Naive thymus-derived CD8-positive, alpha-beta T cell (primary cell): Measurements from ENCODE around the gene ABCA12. TPM values are rescaled to one million over a fixed set of nuclear protein-coding genes. Genes with fewer than 3 reads are reported as not detected.

Source experiments
- ATAC-seq, 2 donors: fragments of 150-1000 bp; cut with Tn5 transposase in 1 of 2; sonication (Bioruptor Pico), chemical (Tn5 transposase) in 1 of 2; 1 replicate in 1 of 2; 2 replicates in 1 of 2; pipeline ENCODE4 v1.10.0; 2021; ENCODE audit warnings: mild to moderate bottlenecking in 2 of 2, moderate library complexity in 2 of 2
- POLR2A ChIA-PET: fragments of 350-600 bp; sonication (Branson Sonifier 250); formaldehyde crosslinking; loops from one replicate; lab custom pipeline; 2021; ENCODE audit warnings: antibody characterized with exemption; lab: Charles Lee
- DNase-seq, 10 donors: peaks; one replicate each; pipeline versions ENCODE4 v3.0.0 to v3.0.0-alpha.2; 2020 to 2022
- H3K27ac Mint-ChIP-seq, 10 donors: one replicate each; pipeline ENCODE4 v1.8.0; 2020 to 2022; ENCODE audit warnings: mild to moderate bottlenecking in 10 of 10, mixed read lengths in 10 of 10, moderate library complexity in 4 of 10, inconsistent platforms in 1 of 10
- H3K27me3 Mint-ChIP-seq, 5 donors: one replicate each; pipeline ENCODE4 v1.8.0; 2021 to 2022; ENCODE audit warnings: mixed read lengths in 5 of 5
- H3K36me3 Mint-ChIP-seq, 3 donors: one replicate each; pipeline ENCODE4 v1.8.0; 2020 to 2022; ENCODE audit warnings: mixed read lengths in 3 of 3, mild to moderate bottlenecking in 2 of 3, inconsistent platforms in 1 of 3
- H3K4me1 Mint-ChIP-seq, 4 donors: one replicate each; pipeline ENCODE4 v1.8.0; 2021 to 2022; ENCODE audit warnings: mixed read lengths in 4 of 4
- H3K4me3 Mint-ChIP-seq, 10 donors: one replicate each; pipeline ENCODE4 v1.8.0; 2020 to 2022; ENCODE audit warnings: mild to moderate bottlenecking in 10 of 10, mixed read lengths in 10 of 10, moderate library complexity in 6 of 10, inconsistent platforms in 1 of 10
- H3K9me3 Mint-ChIP-seq, 9 donors: one replicate each; pipeline ENCODE4 v1.8.0; 2020 to 2022; ENCODE audit warnings: mixed read lengths in 9 of 9, mild to moderate bottlenecking in 3 of 9, inconsistent platforms in 1 of 9, moderate library complexity in 1 of 9
- polyA plus RNA-seq, 3 donors: library from polyadenylated mRNA; unstranded; fragments of 300-500 nt; fragmentation: Illumina TruSeq; gene quantifications; one replicate each; pipeline ENCODE4 v1.2.3, GENCODE V29; 2021
- total RNA-seq, 8 experiments: library from RNA in 2 of 8; stranded (reverse) in 2 of 8; gene quantifications; one replicate each; pipeline ENCODE4 v1.2.3 and lab custom pipeline; 2021 to 2026

ABCA12 gene
- total and polyA plus RNA-seq, 5 experiments from 2014 or later = not detected

DNA sequence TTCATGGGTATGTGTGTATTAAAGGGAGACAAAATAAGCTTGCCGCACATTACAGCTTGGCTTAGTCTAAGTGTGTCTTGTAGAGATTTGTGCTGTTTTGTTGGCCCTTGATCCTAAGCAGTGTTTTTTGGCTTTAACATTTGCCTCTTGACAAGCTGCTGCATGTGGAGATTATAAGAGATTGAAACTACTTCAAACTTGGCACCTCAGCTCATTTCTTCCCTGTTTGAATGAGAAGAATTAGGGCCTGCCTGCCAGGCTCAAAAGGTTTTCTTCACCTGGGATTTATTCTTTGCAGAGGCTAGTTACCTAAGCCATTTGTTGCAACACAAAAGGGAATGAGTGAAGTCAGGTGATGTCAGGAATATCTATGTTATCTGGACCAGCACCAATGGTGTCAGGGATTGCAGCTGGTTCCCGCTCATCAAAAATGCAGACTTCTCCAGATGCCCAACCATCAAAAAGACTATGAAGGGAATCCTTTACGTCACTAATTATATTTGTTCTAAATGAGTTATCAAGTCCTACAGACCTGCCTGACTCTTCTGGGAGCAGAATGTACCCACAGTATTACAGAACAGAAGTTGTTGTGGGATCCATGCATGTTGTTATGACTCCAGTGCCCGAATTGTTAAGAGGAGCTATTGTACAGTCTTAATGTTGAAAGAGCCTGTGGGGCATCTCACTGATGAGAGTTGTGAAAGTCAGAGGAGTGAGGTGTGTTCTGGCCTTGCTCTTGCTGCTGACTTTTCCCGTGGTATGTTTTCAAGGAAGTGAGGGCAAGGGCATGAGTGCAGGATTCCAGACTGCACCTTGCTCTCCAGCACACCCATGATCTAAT is 31.0 kb downstream of the ABCA12 start:
- peaks cover 0 to 10% (median 0%) of the 10 kb centered on the region in 5 donors for H3K27me3 Mint-ChIP-seq
- peaks cover 0 to 2% (median 0%) of the 10 kb centered on the region in 9 donors for H3K9me3 Mint-ChIP-seq
- H3K4me1 Mint-ChIP-seq = no peaks in the 10 kb centered on the region
- no peak overlapping the region for H3K27ac Mint-ChIP-seq
- DNase-seq = no peak
- H3K4me3 Mint-ChIP-seq = no peak overlapping the region
- ATAC-seq = no peak
- POLR2A ChIA-PET = no interaction called here
- no peaks in the 10 kb centered on the region for H3K36me3 Mint-ChIP-seq

DNA sequence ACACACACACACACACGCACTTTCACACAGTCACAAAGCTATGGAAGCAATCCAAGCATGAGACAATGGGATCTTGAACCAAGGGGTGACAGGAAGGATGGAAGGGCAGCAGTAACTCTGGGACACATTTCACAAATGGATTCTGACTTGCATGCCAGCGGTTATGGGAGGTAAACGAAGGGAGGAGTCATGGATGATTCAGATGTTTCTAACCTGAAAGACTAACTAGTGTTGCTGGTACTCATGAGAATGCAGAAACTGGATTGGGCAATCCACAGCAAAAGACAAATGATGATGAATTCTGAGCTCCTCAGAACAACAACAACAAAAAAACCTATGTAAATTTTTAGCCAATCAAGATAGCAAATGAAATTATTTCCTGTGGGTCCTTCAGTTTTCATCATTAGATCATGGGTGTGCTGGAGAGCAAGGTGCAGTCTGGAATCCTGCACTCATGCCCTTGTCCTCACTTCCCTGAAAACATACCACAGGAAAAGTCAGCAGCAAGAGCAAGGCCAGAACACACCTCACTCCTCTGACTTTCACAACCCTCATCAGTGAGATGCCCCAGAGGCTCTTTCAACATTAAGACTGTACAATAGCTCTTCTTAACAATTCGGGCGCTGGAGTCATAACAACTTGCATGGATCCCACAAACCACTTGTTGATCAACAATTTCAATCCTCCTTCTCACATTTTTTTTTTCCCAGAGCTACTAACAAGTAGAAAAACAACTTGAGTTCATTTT is 32.6 kb downstream of the ABCA12 start:
- DNase-seq (no peak), ATAC-seq (no peak)
- no peaks in the 10 kb centered on the region for H3K4me1 Mint-ChIP-seq
- H3K4me3 Mint-ChIP-seq = no peak overlapping the region
- H3K36me3 Mint-ChIP-seq = no peaks in the 10 kb centered on the region
- H3K9me3 Mint-ChIP-seq = peaks cover 0 to 2% (median 0%) of the 10 kb centered on the region in 9 donors
- H3K27me3 Mint-ChIP-seq = peaks cover 0 to 10% (median 0%) of the 10 kb centered on the region in 5 donors
- no peak overlapping the region for H3K27ac Mint-ChIP-seq
- POLR2A ChIA-PET = no interaction called here

DNA sequence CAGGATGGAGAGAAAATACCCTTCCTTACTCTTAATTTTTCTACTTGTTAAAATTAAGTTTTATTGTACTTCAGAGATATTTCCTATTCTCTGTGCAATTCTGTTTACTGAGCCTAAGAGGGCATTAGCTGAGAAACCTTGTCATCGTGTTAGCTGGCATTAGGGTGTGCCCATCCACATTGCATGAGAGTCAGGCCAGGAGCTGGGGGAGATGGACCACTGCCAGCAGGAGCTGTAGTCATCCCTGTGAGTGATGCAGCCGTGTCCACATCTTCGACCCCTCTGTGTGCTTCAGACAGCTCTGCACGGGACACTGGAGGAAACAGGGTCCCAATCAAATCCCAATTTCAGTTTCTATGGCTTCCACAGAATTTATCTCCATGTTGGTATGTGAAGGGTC is 34.2 kb downstream of the ABCA12 start:
- Mint-ChIP-seq H3K27me3 (peaks cover 0 to 10% (median 0%) of the 10 kb centered on the region in 5 donors), H3K4me3 (no peak overlapping the region), H3K9me3 (peaks cover 0 to 2% (median 0%) of the 10 kb centered on the region in 9 donors), H3K36me3 (no peaks in the 10 kb centered on the region), H3K4me1 (no peaks in the 10 kb centered on the region), H3K27ac (no peak overlapping the region)
- ATAC-seq (no peak), DNase-seq (no peak)
- POLR2A ChIA-PET = no interaction called here

GRCh38 chr2:215098875-215099274 is 39.6 kb downstream of the ABCA12 start:
- POLR2A ChIA-PET = no interaction called here
- no peaks in the 10 kb centered on the region for H3K4me1 Mint-ChIP-seq
- no peaks in the 10 kb centered on the region for H3K36me3 Mint-ChIP-seq
- H3K27ac Mint-ChIP-seq = no peak overlapping the region
- peaks cover 0 to 2% (median 0%) of the 10 kb centered on the region in 9 donors for H3K9me3 Mint-ChIP-seq
- ATAC-seq = no peak
- H3K4me3 Mint-ChIP-seq = no peak overlapping the region
- DNase-seq = no peak
- H3K27me3 Mint-ChIP-seq = peaks cover 0 to 3% (median 0%) of the 10 kb centered on the region in 5 donors

DNA sequence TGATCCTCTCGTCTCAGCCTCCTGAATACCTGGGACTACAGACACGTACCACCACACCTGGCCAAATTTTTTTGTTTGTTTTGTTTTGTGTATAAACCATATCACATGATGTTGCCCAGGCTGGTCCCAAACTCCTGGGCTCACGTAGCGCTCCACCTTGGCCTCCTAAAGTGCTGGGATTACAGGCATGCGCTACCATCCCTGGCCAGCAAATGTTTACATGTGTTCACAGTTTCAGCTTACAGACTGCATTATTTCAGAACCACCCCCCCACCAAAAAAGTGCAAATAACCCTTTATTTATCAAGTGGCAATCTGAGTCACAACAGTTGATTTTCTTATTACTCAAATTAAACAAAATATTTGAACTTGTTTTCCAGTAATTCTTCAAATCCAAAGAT is 54.3 kb downstream of the ABCA12 start:
- Mint-ChIP-seq H3K36me3 (no peaks in the 10 kb centered on the region), H3K4me3 (no peak overlapping the region), H3K27me3 (peaks cover 0 to 12% (median 3%) of the 10 kb centered on the region in 5 donors), H3K4me1 (no peaks in the 10 kb centered on the region), H3K9me3 (no peaks in the 10 kb centered on the region), H3K27ac (no peak overlapping the region)
- DNase-seq = no peak
- POLR2A ChIA-PET = no interaction called here
- ATAC-seq = no peak

- no peak for DNase-seq
- Mint-ChIP-seq H3K27me3 (peaks cover 0 to 21% (median 3%) of the 10 kb centered on the region in 5 donors), H3K9me3 (no peaks in the 10 kb centered on the region), H3K36me3 (no peaks in the 10 kb centered on the region), H3K4me1 (no peaks in the 10 kb centered on the region), H3K4me3 (no peak overlapping the region), H3K27ac (no peak overlapping the region)
- POLR2A ChIA-PET = no interaction called here
- ATAC-seq = no peak
Observed at GRCh38 chr2:215083146-215083545, 55.3 kb downstream of the ABCA12 start.

GRCh38 chr2:215082446-215082845 is 56.0 kb downstream of the ABCA12 start:
- DNase-seq = no peak
- ATAC-seq = no peak
- POLR2A ChIA-PET = no interaction called here

GRCh38 chr2:215080545-215080944 is 57.9 kb downstream of the ABCA12 start:
- H3K9me3 Mint-ChIP-seq = no peaks in the 10 kb centered on the region
- no peaks in the 10 kb centered on the region for H3K4me1 Mint-ChIP-seq
- H3K27ac Mint-ChIP-seq = no peak overlapping the region
- POLR2A ChIA-PET = no interaction called here
- no peak overlapping the region for H3K4me3 Mint-ChIP-seq
- peaks cover 0 to 22% (median 3%) of the 10 kb centered on the region in 5 donors for H3K27me3 Mint-ChIP-seq
- no peaks in the 10 kb centered on the region for H3K36me3 Mint-ChIP-seq
- ATAC-seq (no peak), DNase-seq (no peak)

More at GRCh38 chr2:215082446-215082845, 56.0 kb downstream of the ABCA12 start:
- Mint-ChIP-seq H3K36me3 (no peaks in the 10 kb centered on the region), H3K27ac (no peak overlapping the region), H3K4me3 (no peak overlapping the region), H3K9me3 (no peaks in the 10 kb centered on the region), H3K27me3 (peaks cover 0 to 22% (median 3%) of the 10 kb centered on the region in 5 donors), H3K4me1 (no peaks in the 10 kb centered on the region)

DNA sequence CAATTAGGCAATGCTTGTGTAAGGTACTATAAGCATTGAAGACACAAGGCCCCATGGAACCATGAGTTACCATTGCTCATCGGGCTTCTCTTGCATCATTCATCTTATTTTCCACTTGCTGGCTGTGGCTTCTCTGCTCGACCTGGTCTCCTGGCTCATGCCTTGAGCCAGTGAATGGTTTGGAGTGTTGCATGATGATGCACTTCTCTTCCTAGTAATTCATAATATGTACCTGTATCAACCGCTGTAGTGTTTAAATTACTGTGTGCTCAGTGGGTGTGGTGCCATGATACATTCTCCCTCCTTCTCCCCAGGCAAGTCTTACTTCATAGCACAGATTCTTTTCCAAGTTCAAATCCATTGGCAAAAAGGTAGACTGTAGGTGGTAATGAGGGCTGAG is 66.8 kb downstream of the ABCA12 start:
- peaks cover 0 to 9% (median 2%) of the 10 kb centered on the region in 5 donors for H3K27me3 Mint-ChIP-seq
- no peaks in the 10 kb centered on the region for H3K4me1 Mint-ChIP-seq
- H3K9me3 Mint-ChIP-seq = peaks cover 0 to 4% (median 0%) of the 10 kb centered on the region in 9 donors
- no peak overlapping the region for H3K27ac Mint-ChIP-seq
- H3K36me3 Mint-ChIP-seq = no peaks in the 10 kb centered on the region
- H3K4me3 Mint-ChIP-seq = no peak overlapping the region
- DNase-seq (no peak), ATAC-seq (no peak)
- POLR2A ChIA-PET = no interaction called here

- Mint-ChIP-seq H3K9me3 (peaks cover 0 to 4% (median 0%) of the 10 kb centered on the region in 9 donors), H3K27me3 (peaks cover 0 to 2% (median under 1%) of the 10 kb centered on the region in 5 donors), H3K4me1 (no peaks in the 10 kb centered on the region), H3K27ac (no peak overlapping the region), H3K36me3 (no peaks in the 10 kb centered on the region), H3K4me3 (no peak overlapping the region)
- no peak for DNase-seq
- no peak for ATAC-seq
- POLR2A ChIA-PET = no interaction called here
Observed at GRCh38 chr2:215068399-215068798, 70.0 kb downstream of the ABCA12 start.

DNA sequence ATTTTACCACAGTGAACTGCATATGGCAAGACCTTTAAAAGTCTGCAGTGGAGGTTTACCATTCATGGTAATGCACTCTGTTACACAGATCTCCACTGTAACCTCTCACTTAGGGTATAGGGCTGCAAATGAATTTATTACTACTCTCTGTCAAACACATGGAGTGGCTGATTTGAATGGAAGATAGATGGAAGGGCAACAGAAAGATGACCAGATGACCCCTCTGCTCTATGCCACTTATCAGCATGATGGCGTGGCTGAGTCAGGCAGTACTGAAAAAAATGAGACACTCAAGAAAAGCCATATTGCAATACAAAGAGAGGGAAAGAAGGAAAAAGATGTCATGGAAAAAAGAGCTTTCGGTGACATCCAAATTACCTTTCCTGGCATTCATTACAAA is 72.3 kb downstream of the ABCA12 start:
- POLR2A ChIA-PET = no interaction called here
- Mint-ChIP-seq H3K27me3 (peaks cover 0 to 2% (median 0%) of the 10 kb centered on the region in 5 donors), H3K4me3 (no peak overlapping the region), H3K36me3 (no peaks in the 10 kb centered on the region), H3K27ac (no peak overlapping the region), H3K9me3 (peaks cover 0 to 2% (median 0%) of the 10 kb centered on the region in 9 donors), H3K4me1 (no peaks in the 10 kb centered on the region)
- ATAC-seq (no peak), DNase-seq (no peak)

GRCh38 chr2:215063526-215063925 is 74.9 kb downstream of the ABCA12 start:
- Mint-ChIP-seq H3K4me1 (no peaks in the 10 kb centered on the region), H3K27ac (no peak overlapping the region), H3K9me3 (peaks cover 0 to 2% (median 0%) of the 10 kb centered on the region in 9 donors), H3K36me3 (no peaks in the 10 kb centered on the region), H3K27me3 (peaks cover 0 to 9% (median 2%) of the 10 kb centered on the region in 5 donors), H3K4me3 (no peak overlapping the region)
- no peak for DNase-seq
- POLR2A ChIA-PET = no interaction called here
- ATAC-seq = no peak
